DOHH2 (cell line): ENCODE measurements around the gene TEX51.

Experiments
- H3F3A ChIP-seq: fragments of 200-600 bp; sonication (generic), shearing (Covaris generic); 2 replicates; pipeline ENCODE4 v1.6.0; 2016; ENCODE audit warnings: antibody characterized with exemption, mild to moderate bottlenecking; ENCODE audit not compliant: control insufficient read depth, insufficient read depth
- H3K27ac ChIP-seq: fragments of 200-600 bp; sonication (generic); 2 replicates; pipeline ENCODE4 v1.5.1; 2014; ENCODE audit warnings: low read depth, mild to moderate bottlenecking, low read length, moderate library complexity
- H3K27me3 ChIP-seq: fragments of 200-600 bp; sonication (generic); 2 replicates; pipeline ENCODE4 v1.6.1; 2014; ENCODE audit warnings: mild to moderate bottlenecking, low read length, mixed read lengths; ENCODE audit not compliant: control insufficient read depth
- H3K36me3 ChIP-seq: fragments of 200-600 bp; sonication (generic); 2 replicates; pipeline ENCODE4 v1.6.1; 2014; ENCODE audit warnings: mild to moderate bottlenecking, low read length, moderate library complexity, mixed read lengths; ENCODE audit not compliant: control insufficient read depth
- H3K4me1 ChIP-seq: fragments of 200-600 bp; sonication (generic); 2 replicates; pipeline ENCODE4 v1.6.1; 2014; ENCODE audit warnings: mild to moderate bottlenecking, low read length, mixed read lengths; ENCODE audit not compliant: control insufficient read depth
- H3K4me2 ChIP-seq: fragments of 200-600 bp; sonication (generic); 2 replicates; pipeline ENCODE4 v1.6.0; 2014; ENCODE audit warnings: mild to moderate bottlenecking, low read length, moderate library complexity
- H3K4me3 ChIP-seq: fragments of 200-600 bp; sonication (generic); 2 replicates; pipeline ENCODE4 v1.5.1; 2014; ENCODE audit warnings: mild to moderate bottlenecking, low read length, mixed read lengths
- H3K79me2 ChIP-seq: fragments of 200-600 bp; sonication (generic); 2 replicates; pipeline ENCODE4 v1.6.1; 2014; ENCODE audit warnings: mild to moderate bottlenecking, low read length, mixed read lengths; ENCODE audit not compliant: control insufficient read depth
- H3K9me2 ChIP-seq: fragments of 200-600 bp; sonication (generic); replicated peaks from 2 replicates; pipeline ENCODE4 v1.6.1; 2014; ENCODE audit warnings: mild to moderate bottlenecking, low read length, mixed read lengths; ENCODE audit not compliant: control insufficient read depth
- H3K9me3 ChIP-seq: fragments of 200-600 bp; sonication (generic); 2 replicates; pipeline ENCODE4 v1.6.1; 2014; ENCODE audit warnings: antibody characterized with exemption, low read length, mixed read lengths; ENCODE audit not compliant: control insufficient read depth, insufficient read depth
- H4K20me1 ChIP-seq: fragments of 200-600 bp; sonication (generic); 2 replicates; pipeline ENCODE4 v1.6.0; 2014; ENCODE audit warnings: low read depth, mild to moderate bottlenecking, antibody characterized with exemption, low read length, moderate library complexity; ENCODE audit not compliant: control insufficient read depth, insufficient read depth
- EZH2phosphoT487 ChIP-seq: fragments of 200-600 bp; sonication (generic); IDR thresholded peaks from 2 replicates; pipeline ENCODE4 v1.6.1; 2017; ENCODE audit warnings: borderline replicate concordance, mild to moderate bottlenecking, antibody characterized with exemption, low read length, moderate library complexity, mixed read lengths
- TF ChIP-seq, protein P1 (sequence below): fragments of 200-600 bp; sonication (generic); IDR thresholded peaks from one replicate; pipeline ENCODE4 v1.5.1; 2014; ENCODE audit warnings: antibody characterized with exemption, mild to moderate bottlenecking, low read depth, low read length; ENCODE audit not compliant: poor library complexity, severe bottlenecking

TEX51 gene

DNA sequence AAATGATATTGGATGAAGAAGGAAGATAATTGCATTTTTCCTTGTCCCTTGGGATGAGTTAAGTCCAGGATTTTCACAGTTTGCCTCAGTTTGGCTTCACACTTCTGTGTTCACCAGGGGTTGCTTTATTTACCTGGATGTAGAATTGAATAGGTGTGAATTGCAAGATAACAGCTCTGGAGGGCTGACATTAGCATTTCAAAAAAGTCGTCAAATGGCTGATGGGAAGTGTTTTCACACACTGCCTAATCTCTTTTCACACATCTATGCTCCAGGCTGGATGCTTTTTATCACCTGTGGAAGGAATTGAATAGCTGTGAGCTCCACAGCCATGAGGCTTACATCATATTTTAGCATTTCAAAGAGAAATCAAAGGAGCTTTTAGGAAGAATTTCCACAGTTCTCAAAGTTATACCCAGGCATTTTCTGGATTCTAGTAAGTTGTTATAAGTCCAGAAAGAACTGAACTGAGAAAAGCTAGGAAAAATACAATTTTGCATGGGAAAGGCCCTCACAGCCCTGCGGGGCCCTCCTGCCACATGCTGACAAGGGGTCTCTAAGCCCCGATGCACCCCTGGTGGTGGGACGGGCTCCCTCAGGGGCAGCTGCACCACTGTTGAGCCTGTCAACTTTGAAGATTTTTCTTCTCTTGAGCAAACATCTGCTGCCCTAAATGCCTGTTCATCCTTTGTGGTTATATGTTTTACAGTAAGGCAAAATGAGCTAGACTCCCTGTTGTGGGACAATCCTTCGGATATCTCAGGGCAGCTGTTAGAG lies 43.9 kb downstream of the TEX51 start:
- Histone ChIP-seq H3K27me3 (no peaks in the 10 kb centered on the region), H3K79me2 (no peaks in the 10 kb centered on the region), H3K36me3 (no peaks in the 10 kb centered on the region), H4K20me1 (no peaks in the 10 kb centered on the region), H3K9me3 (peaks cover 15% of the 10 kb centered on the region; the same call in 1 of the 2 replicates), H3K9me2 (no peaks in the 10 kb centered on the region), H3K4me1 (0 out of 2 replicates have a peak, but pooled peaks cover 4% of the 10 kb centered on the region), H3K27ac (no peak overlapping the region), H3K4me2 (no peak overlapping the region), H3K4me3 (no peak overlapping the region), H3F3A (no peaks in the 10 kb centered on the region)
- TF ChIP-seq, protein P1, sequence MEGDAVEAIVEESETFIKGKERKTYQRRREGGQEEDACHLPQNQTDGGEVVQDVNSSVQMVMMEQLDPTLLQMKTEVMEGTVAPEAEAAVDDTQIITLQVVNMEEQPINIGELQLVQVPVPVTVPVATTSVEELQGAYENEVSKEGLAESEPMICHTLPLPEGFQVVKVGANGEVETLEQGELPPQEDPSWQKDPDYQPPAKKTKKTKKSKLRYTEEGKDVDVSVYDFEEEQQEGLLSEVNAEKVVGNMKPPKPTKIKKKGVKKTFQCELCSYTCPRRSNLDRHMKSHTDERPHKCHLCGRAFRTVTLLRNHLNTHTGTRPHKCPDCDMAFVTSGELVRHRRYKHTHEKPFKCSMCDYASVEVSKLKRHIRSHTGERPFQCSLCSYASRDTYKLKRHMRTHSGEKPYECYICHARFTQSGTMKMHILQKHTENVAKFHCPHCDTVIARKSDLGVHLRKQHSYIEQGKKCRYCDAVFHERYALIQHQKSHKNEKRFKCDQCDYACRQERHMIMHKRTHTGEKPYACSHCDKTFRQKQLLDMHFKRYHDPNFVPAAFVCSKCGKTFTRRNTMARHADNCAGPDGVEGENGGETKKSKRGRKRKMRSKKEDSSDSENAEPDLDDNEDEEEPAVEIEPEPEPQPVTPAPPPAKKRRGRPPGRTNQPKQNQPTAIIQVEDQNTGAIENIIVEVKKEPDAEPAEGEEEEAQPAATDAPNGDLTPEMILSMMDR = no peak
- TF ChIP-seq EZH2phosphoT487 = no peak

- 0 out of 2 replicates have a peak, but pooled peaks cover 4% of the 10 kb centered on the region for H3K4me1 ChIP-seq
- TF ChIP-seq, protein P1 = no peak
- no peak for TF ChIP-seq EZH2phosphoT487
- no peak overlapping the region for H3K4me3 ChIP-seq
- H3K9me3 ChIP-seq = peaks cover 15% of the 10 kb centered on the region; the same call in 1 of the 2 replicates
- no peaks in the 10 kb centered on the region for H4K20me1 ChIP-seq
- no peaks in the 10 kb centered on the region for H3F3A ChIP-seq
- H3K9me2 ChIP-seq = no peaks in the 10 kb centered on the region
- no peak overlapping the region for H3K4me2 ChIP-seq
- no peaks in the 10 kb centered on the region for H3K36me3 ChIP-seq
- H3K27ac ChIP-seq = no peak overlapping the region
- H3K27me3 ChIP-seq = no peaks in the 10 kb centered on the region
- no peaks in the 10 kb centered on the region for H3K79me2 ChIP-seq
Measured at GRCh38 chr2:126943612-126944348, 45.1 kb downstream of the TEX51 start.

DNA sequence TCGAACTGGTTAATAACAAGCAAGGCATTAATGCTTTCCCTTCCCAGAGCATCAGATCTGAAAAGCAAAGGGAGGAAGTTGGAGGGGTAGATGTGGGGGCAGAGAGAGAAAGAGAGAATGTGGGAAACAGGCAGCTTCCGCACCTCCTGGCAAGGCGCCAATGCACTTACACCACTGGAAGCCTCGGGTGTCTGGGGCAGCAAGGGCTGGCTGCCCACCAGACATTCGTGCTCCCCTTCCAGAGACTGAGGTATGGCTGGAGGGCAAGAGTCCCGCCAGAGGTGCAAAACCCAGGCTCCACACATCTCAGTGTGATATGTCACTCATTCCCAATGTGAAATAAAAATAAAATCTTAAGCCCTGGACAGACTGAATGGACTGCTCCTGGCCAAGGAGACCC lies 46.4 kb downstream of the TEX51 start:
- no peak overlapping the region for H3K4me3 ChIP-seq
- no peak for TF ChIP-seq EZH2phosphoT487
- TF ChIP-seq, protein P1 = no peak
- H3K9me2 ChIP-seq = no peaks in the 10 kb centered on the region
- 0 out of 2 replicates have a peak, but pooled peaks cover 4% of the 10 kb centered on the region for H3K4me1 ChIP-seq
- H4K20me1 ChIP-seq = no peaks in the 10 kb centered on the region
- no peaks in the 10 kb centered on the region for H3K79me2 ChIP-seq
- no peaks in the 10 kb centered on the region for H3K27me3 ChIP-seq
- no peaks in the 10 kb centered on the region for H3F3A ChIP-seq
- H3K9me3 ChIP-seq = peaks cover 15% of the 10 kb centered on the region; the same call in 1 of the 2 replicates
- no peak overlapping the region for H3K4me2 ChIP-seq
- H3K27ac ChIP-seq = no peak overlapping the region
- no peaks in the 10 kb centered on the region for H3K36me3 ChIP-seq
